Measurements from ENCODE around the gene RFT1. TPM values are rescaled to one million over a fixed set of nuclear protein-coding genes. Genes with fewer than 3 reads are reported as not detected.
A peak's percentile ranks its signal among the peaks of the same experiment; 100 is the strongest.

RFT1 gene
- total RNA-seq, 4 donors from 2014 or later, result 2.2 to 10.3 (median 8.5) TPM

DNA sequence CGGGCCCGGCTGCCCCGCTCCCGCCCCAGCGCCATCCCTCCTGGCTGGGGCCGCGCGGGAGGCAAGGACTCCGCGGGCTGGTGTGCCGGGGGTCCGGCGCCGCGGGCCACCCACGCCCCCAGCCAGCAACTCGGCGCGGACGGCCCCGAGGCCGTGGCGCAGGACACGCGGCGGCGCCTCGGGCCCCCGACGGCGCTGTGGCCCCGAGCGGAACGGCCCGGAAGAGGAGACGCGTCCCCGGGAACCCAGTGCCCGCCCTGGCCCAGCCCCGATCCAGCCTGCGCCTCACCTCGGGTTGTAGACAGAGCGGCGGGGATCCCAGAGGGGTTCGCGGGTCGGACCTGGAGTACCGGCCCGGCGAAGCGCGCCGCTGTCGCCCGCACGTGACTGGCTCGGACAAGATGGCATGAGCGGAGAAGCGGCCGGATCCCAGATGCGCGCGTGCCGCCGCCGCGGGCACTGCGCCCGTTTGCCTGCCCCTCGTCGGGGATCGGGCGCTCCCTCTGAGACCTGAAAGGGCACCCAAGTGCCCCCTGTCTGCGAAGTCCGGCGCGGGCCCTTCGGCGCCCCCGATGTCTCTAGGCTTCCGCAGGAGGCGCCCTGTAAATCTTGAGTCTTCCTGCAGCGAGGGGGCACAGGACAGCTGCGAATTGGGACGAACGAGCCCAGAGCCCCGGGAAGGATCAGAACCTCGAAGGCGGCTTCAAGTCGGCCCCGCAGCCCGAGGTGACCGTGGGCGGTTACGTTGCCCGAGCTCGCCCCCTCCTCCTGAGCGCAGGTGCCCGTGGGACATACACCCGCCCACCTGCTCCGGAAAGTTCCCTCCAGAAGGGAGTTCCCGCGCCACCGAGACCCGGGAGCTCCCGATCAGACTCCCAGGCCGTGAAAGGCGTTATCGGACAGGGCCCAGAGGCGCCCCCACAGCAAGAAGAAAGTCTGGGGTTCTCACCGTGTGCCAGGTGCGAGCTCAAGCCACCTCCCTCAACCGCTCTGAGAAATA lies 83.8 kb downstream of the RFT1 start:
- TF ChIP-seq EP300 (IDR thresholded peaks at IDR 0.05; ENCODE audit: low read depth), result no peak
- TF ChIP-seq POLR2A (IDR thresholded peaks at IDR 0.05), result peak; percentile 18
- TF ChIP-seq POLR2AphosphoS5 (IDR thresholded peaks at IDR 0.05), result peak in 1 of 3 donors; percentile 37
- TF ChIP-seq, protein P1, sequence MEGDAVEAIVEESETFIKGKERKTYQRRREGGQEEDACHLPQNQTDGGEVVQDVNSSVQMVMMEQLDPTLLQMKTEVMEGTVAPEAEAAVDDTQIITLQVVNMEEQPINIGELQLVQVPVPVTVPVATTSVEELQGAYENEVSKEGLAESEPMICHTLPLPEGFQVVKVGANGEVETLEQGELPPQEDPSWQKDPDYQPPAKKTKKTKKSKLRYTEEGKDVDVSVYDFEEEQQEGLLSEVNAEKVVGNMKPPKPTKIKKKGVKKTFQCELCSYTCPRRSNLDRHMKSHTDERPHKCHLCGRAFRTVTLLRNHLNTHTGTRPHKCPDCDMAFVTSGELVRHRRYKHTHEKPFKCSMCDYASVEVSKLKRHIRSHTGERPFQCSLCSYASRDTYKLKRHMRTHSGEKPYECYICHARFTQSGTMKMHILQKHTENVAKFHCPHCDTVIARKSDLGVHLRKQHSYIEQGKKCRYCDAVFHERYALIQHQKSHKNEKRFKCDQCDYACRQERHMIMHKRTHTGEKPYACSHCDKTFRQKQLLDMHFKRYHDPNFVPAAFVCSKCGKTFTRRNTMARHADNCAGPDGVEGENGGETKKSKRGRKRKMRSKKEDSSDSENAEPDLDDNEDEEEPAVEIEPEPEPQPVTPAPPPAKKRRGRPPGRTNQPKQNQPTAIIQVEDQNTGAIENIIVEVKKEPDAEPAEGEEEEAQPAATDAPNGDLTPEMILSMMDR (IDR thresholded peaks at IDR 0.05), result peak; percentile 30 to 50 (median 38)
- H3K27me3 ChIP-seq, result no peaks in the 10 kb centered on the region
- intact Hi-C loops (cut with DNase I; ENCODE audit: low total_unique reads), result no loop called here
- no peaks in the 10 kb centered on the region for H3K36me3 ChIP-seq
- DNase-seq, result peak; percentile 76
- in situ Hi-C loops (cut with MboI; ENCODE audit: low pct_ligation_motif_present in 1 of 4, low pct_unique_long_range_greater_than_20kb in 1 of 4, low sequenced_read_pairs in 3 of 4), result no loop called here
- peaks cover 7 to 22% (median 13%) of the 10 kb centered on the region in 4 donors for H3K4me1 ChIP-seq
- H3K27ac ChIP-seq, result peak overlapping the region; percentile 88 to 99 (median 97)
- WGBS, 2 donors (ENCODE audit: low coverage in 1 of 2), result 3 to 60% methylated on average over 1 to 66 of the region's 113 CpGs
- H3K9me3 ChIP-seq, result no peaks in the 10 kb centered on the region
- H3K4me3 ChIP-seq, result peak overlapping the region; percentile 61 to 100 (median 93)

- H3K27ac ChIP-seq, result peak within 1 kb of the TSS; percentile 88 to 99 (median 97)
- H3K9me3 ChIP-seq, result no peaks in the 10 kb centered on the region
- TF ChIP-seq EP300 (IDR thresholded peaks at IDR 0.05; ENCODE audit: low read depth) (no peak), POLR2AphosphoS5 (IDR thresholded peaks at IDR 0.05) (peak in 1 of 3 donors; percentile 25)
- in situ Hi-C loops (cut with MboI; ENCODE audit: low pct_ligation_motif_present in 1 of 4, low pct_unique_long_range_greater_than_20kb in 1 of 4, low sequenced_read_pairs in 3 of 4) (no loop called here), intact Hi-C loops (cut with DNase I; ENCODE audit: low total_unique reads) (no loop called here)
- H3K27me3 ChIP-seq, result no peaks in the 10 kb centered on the region
- peaks cover 7 to 23% (median 14%) of the 10 kb centered on the region in 4 donors for H3K4me1 ChIP-seq
- WGBS, 2 donors (ENCODE audit: low coverage in 1 of 2), result 1% methylated on average over 46 of the region's 117 CpGs; no CpG with 5 or more reads in 1 of the 2 donors
- H3K36me3 ChIP-seq, result no peaks in the 10 kb centered on the region
- H3K4me3 ChIP-seq, result peak within 1 kb of the TSS; percentile 61 to 100 (median 93)
- DNase-seq, result peak; percentile 77
Measured at GRCh38 chr3:53045518-53046170, 84.6 kb downstream of the RFT1 start, which contains the start of gene SFMBT1. SFMBT1 (minus strand) TSS chr3:53046073; CDS start chr3:52969128, 76,945 bp downstream.

DNA sequence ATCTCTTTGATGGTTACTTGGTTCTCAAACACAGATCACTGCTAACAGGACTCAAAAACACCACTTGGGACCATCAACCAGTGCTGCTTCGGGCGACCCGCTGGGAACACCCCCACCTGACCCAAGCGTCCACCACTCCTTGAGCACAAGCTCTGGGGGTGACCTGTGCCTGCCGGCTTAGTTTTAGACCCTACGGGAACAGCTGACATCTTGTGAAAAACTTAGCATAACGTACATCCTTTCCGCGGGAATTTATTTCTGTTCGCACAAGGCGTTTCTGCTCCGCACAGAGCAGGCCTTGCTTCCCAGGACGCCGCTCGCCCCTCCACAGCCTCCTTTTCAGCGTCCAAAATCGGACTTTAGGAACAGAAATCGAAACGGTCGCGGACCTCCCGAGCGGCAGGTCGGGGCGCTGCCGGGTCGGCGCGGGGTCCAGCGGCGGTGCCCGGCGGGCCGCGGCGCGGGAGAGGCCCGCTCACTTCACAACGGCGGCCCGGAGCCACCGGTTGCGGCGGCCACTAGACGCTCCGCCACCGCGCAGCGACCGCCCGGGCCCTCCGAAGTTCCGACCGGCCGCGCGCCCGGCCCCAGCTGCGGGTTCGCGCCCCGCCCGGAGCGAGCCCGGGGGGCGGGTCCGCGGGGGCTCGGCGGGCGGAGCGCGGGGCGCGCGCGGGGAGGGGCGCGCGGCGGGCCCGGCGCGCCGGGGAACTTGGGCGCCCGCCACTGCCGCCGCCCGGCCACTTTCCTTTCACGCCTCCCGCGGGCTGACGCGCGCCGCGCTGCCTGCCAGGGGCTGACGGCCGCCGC lies 85.3 kb downstream of the RFT1 start:
- Histone ChIP-seq H3K27me3 (no peaks in the 10 kb centered on the region), H3K4me1 (peaks cover 7 to 29% (median 17%) of the 10 kb centered on the region in 4 donors), H3K9me3 (no peaks in the 10 kb centered on the region), H3K27ac (peak overlapping the region; percentile 88 to 99 (median 96)), H3K36me3 (no peaks in the 10 kb centered on the region), H3K4me3 (peak overlapping the region; percentile 61 to 93 (median 70))
- TF ChIP-seq POLR2AphosphoS5 (IDR thresholded peaks at IDR 0.05), result peak in 1 of 3 donors; percentile 18
- TF ChIP-seq, protein P1 (IDR thresholded peaks at IDR 0.05), result no peak
- intact Hi-C loops (cut with DNase I; ENCODE audit: low total_unique reads), result no loop called here
- WGBS, 2 donors (ENCODE audit: low coverage in 1 of 2), result 0 to 7% methylated on average over 3 to 54 of the region's 101 CpGs
- peak; percentile 64 for DNase-seq
- in situ Hi-C loops (cut with MboI; ENCODE audit: low pct_ligation_motif_present in 1 of 4, low pct_unique_long_range_greater_than_20kb in 1 of 4, low sequenced_read_pairs in 3 of 4), result no loop called here

DNA sequence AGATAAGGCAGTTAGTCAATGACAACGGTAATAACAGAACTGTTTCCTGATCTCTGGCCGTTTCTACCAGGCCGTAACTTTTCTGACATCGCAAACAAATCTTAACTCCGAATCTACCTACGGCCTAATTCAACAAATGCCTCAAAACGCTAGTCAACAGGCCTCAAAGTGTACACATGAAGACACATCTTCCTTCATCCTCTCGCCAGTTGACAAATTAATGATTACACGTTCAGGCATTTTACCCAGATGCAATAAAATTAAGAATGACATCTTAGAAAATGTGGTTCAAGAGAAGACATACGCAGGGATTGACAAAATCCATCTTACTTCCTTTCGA lies 85.9 kb downstream of the RFT1 start:
- Histone ChIP-seq H3K4me3 (peak overlapping the region; percentile 61 to 93 (median 70)), H3K27me3 (no peaks in the 10 kb centered on the region), H3K36me3 (no peaks in the 10 kb centered on the region), H3K4me1 (peaks cover 7 to 29% (median 19%) of the 10 kb centered on the region in 4 donors), H3K9me3 (no peaks in the 10 kb centered on the region), H3K27ac (peak overlapping the region; percentile 88 to 99 (median 96))
- in situ Hi-C loops (cut with MboI; ENCODE audit: low pct_ligation_motif_present in 1 of 4, low pct_unique_long_range_greater_than_20kb in 1 of 4, low sequenced_read_pairs in 3 of 4) (no loop called here), intact Hi-C loops (cut with DNase I; ENCODE audit: low total_unique reads) (no loop called here)
- TF ChIP-seq, protein P1 (IDR thresholded peaks at IDR 0.05), result no peak
- no peak for TF ChIP-seq EP300 (IDR thresholded peaks at IDR 0.05; ENCODE audit: low read depth)
- TF ChIP-seq POLR2A (IDR thresholded peaks at IDR 0.05), result no peak
- no peak for TF ChIP-seq POLR2AphosphoS5 (IDR thresholded peaks at IDR 0.05)
- no peak for DNase-seq
- WGBS, 2 donors (ENCODE audit: low coverage in 1 of 2), result 32 to 40% methylated on average over 11 of the region's 11 CpGs

All from transverse colon (tissue), 4 donors.